Esophagus muscularis mucosa (tissue), 4 donors: ENCODE data around the gene CCT6A.
A peak's percentile ranks its signal among the peaks of the same experiment; 100 is the strongest.

Source experiments
- EP300 ChIP-seq: sonication (generic); formaldehyde crosslinking; IDR thresholded peaks from one replicate; pipeline ENCODE4 v1.6.1; 2017; ENCODE audit warnings: antibody characterized with exemption
- POLR2A ChIP-seq: fragments of 450-650 bp; IDR thresholded peaks from one replicate; pipeline ENCODE4 v1.6.1; 2017; ENCODE audit warnings: antibody characterized with exemption, moderate library complexity, mild to moderate bottlenecking, low read depth
- POLR2AphosphoS5 ChIP-seq, 2 donors: sonication (generic); formaldehyde crosslinking; IDR thresholded peaks; one replicate each; pipeline ENCODE4 v1.6.1; 2017; ENCODE audit warnings: antibody characterized with exemption in 2 of 2
- TF ChIP-seq, protein P1 (sequence below), 3 experiments: fragments of 200-600 bp in 2 of 3; fragments of 450-650 bp in 1 of 3; sonication (generic) in 2 of 3; IDR thresholded peaks; one replicate each; pipeline ENCODE4 v1.5.1; 2017 to 2019; ENCODE audit warnings: antibody characterized with exemption in 3 of 3, mild to moderate bottlenecking in 2 of 3, moderate library complexity in 1 of 3

DNA sequence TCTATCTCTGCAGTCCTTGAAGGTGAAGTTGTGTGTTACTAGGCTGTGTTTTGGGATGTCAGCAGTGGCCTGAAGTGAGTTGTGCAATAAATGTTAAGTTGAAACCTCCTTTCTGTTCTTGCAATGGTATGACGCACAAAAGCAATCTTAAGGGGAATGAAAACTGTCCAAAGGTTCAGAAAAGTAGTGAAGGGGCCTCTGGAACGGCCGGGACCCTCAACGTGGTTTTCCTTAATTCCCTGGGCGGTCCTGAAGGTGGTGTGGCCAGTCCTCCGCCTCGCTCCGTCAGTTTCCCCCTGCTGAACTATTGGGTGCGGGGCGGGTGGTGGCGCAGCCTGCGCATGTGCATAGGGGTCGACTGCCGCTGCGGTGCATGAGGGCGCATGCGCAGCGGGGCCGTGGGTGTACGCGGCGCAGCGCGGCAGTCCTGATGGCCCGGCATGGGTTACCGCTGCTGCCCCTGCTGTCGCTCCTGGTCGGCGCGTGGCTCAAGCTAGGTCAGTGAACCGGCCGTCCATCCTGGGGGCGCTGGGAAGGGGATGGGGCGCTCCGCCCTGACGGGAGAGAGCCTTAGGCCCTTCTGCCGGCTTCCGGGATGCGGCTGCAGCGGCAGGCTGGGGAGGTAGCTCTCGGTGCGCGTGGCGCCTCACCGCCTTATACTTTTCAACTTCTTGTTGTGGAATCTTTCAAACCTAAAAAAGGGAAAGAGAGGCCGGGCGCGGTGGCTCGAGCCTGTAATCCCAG lies 12.5 kb downstream of the CCT6A start, which contains the start of gene SUMF2:
- TF ChIP-seq, protein P1, sequence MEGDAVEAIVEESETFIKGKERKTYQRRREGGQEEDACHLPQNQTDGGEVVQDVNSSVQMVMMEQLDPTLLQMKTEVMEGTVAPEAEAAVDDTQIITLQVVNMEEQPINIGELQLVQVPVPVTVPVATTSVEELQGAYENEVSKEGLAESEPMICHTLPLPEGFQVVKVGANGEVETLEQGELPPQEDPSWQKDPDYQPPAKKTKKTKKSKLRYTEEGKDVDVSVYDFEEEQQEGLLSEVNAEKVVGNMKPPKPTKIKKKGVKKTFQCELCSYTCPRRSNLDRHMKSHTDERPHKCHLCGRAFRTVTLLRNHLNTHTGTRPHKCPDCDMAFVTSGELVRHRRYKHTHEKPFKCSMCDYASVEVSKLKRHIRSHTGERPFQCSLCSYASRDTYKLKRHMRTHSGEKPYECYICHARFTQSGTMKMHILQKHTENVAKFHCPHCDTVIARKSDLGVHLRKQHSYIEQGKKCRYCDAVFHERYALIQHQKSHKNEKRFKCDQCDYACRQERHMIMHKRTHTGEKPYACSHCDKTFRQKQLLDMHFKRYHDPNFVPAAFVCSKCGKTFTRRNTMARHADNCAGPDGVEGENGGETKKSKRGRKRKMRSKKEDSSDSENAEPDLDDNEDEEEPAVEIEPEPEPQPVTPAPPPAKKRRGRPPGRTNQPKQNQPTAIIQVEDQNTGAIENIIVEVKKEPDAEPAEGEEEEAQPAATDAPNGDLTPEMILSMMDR (IDR thresholded peaks at IDR 0.05), result peak in 2 of 3 experiments; percentile 19
- TF ChIP-seq POLR2A (peak; percentile 85), POLR2AphosphoS5 (IDR thresholded peaks at IDR 0.05) (peak; percentile 97), EP300 (no peak)
